Mesendoderm (in vitro differentiated cells): ENCODE measurements around the gene TCAP.

Experiments used
- DNase-seq: peaks from one replicate; pipeline ENCODE4 v3.0.0; 2013
- H2AK5ac ChIP-seq: 2 replicates; pipeline ENCODE4 v1.6.1; 2013; ENCODE audit warnings: low read length, inconsistent platforms
- H2BK120ac ChIP-seq: 2 replicates; pipeline ENCODE4 v1.6.1; 2013; ENCODE audit warnings: low read depth, mild to moderate bottlenecking, low read length, moderate library complexity, mixed read lengths
- H2BK15ac ChIP-seq: replicated peaks from 2 replicates; pipeline ENCODE4 v1.6.1; 2013; ENCODE audit warnings: low read depth, mild to moderate bottlenecking, moderate library complexity
- H2BK5ac ChIP-seq: 2 replicates; pipeline ENCODE4 v1.6.1; 2013; ENCODE audit warnings: low read length, inconsistent platforms
- H3K18ac ChIP-seq: 2 replicates; pipeline ENCODE4 v1.6.1; 2013; ENCODE audit warnings: mild to moderate bottlenecking, low read length, mixed read lengths
- H3K23ac ChIP-seq: one replicate; pipeline ENCODE4 v1.6.1; 2013; ENCODE audit warnings: low read length
- H3K27ac ChIP-seq: 2 replicates; pipeline ENCODE4 v1.5.1; 2013; ENCODE audit warnings: low read depth, mild to moderate bottlenecking, inconsistent platforms, low read length, moderate library complexity
- H3K27me3 ChIP-seq: 2 replicates; pipeline ENCODE4 v1.6.1; 2013; ENCODE audit warnings: low read length, control low read depth, mild to moderate bottlenecking, inconsistent platforms; ENCODE audit not compliant: insufficient read depth, poor library complexity
- H3K36me3 ChIP-seq: 2 replicates; pipeline ENCODE4 v1.6.1; 2013; ENCODE audit warnings: low read length, inconsistent platforms; ENCODE audit not compliant: control insufficient read depth, insufficient read depth
- H3K4ac ChIP-seq: one replicate; pipeline ENCODE4 v1.6.1; 2013; ENCODE audit warnings: low read depth, mild to moderate bottlenecking, low read length, moderate library complexity
- H3K4me1 ChIP-seq: 2 replicates; pipeline ENCODE4 v1.6.1; 2013; ENCODE audit warnings: low read depth, low read length, inconsistent platforms; ENCODE audit not compliant: control insufficient read depth
- H3K4me2 ChIP-seq: 2 replicates; pipeline ENCODE4 v1.6.1; 2013; ENCODE audit warnings: low read length
- H3K4me3 ChIP-seq: 2 replicates; pipeline ENCODE4 v1.5.1; 2013; ENCODE audit warnings: mild to moderate bottlenecking, low read length
- H3K56ac ChIP-seq: one replicate; pipeline ENCODE4 v1.6.1; 2013; ENCODE audit warnings: low read length
- H3K79me1 ChIP-seq: 2 replicates; pipeline ENCODE4 v1.6.1; 2013; ENCODE audit warnings: low read length, inconsistent platforms
- H3K79me2 ChIP-seq: 2 replicates; pipeline ENCODE4 v1.6.1; 2013; ENCODE audit warnings: mild to moderate bottlenecking, low read length; ENCODE audit not compliant: control insufficient read depth, insufficient read depth
- H3K9ac ChIP-seq: 2 replicates; pipeline ENCODE4 v1.6.1; 2013; ENCODE audit warnings: low read length, inconsistent platforms
- H4K5ac ChIP-seq: one replicate; pipeline ENCODE4 v1.6.1; 2013; ENCODE audit warnings: low read length
- H4K8ac ChIP-seq: one replicate; pipeline ENCODE4 v1.6.1; 2013; ENCODE audit warnings: low read depth, mild to moderate bottlenecking, control low read depth, low read length, moderate library complexity
- WGBS: extraction: QIAGEN DNeasy Blood & Tissue Kit; methylation state at CpG from one replicate; pipeline ENCODE4 v1.1.7; 2013; ENCODE audit warnings: low lambda C conversion rate, missing lambda C conversion rate; ENCODE audit not compliant: insufficient coverage; ENCODE audit errors: extremely low coverage; 5-methylcytosine and 5-hydroxymethylcytosine counted together

The TCAP gene

GRCh38 chr17:39669897-39670735 is 5.0 kb downstream of the TCAP start:
- Histone ChIP-seq H4K5ac (no peak overlapping the region), H3K23ac (no peak overlapping the region), H3K36me3 (no peaks in the 10 kb centered on the region), H3K18ac (no peak overlapping the region), H3K27me3 (peaks cover 2% of the 10 kb centered on the region), H3K79me2 (no peaks in the 10 kb centered on the region), H2AK5ac (no peak overlapping the region), H3K4ac (no peak overlapping the region), H3K4me2 (no peak overlapping the region), H4K8ac (no peak overlapping the region), H2BK120ac (no peak overlapping the region), H3K27ac (no peak overlapping the region), H2BK5ac (no peak overlapping the region), H3K4me3 (no peak overlapping the region), H2BK15ac (no peak overlapping the region), H3K4me1 (no peaks in the 10 kb centered on the region), H3K9ac (no peak overlapping the region), H3K79me1 (no peaks in the 10 kb centered on the region), H3K56ac (no peak overlapping the region)
- WGBS: no CpG with 5 or more reads among the region's 23 CpGs
- no peak for DNase-seq

GRCh38 chr17:39670746-39671145 is 5.6 kb downstream of the TCAP start:
- no peak overlapping the region for H2AK5ac ChIP-seq
- H3K79me2 ChIP-seq: no peaks in the 10 kb centered on the region
- H3K27ac ChIP-seq: no peak overlapping the region
- no peak overlapping the region for H3K9ac ChIP-seq
- no peak overlapping the region for H4K8ac ChIP-seq
- H4K5ac ChIP-seq: no peak overlapping the region
- no CpG with 5 or more reads among the region's 4 CpGs for WGBS
- no peak overlapping the region for H3K23ac ChIP-seq
- no peak overlapping the region for H3K4me3 ChIP-seq
- H2BK5ac ChIP-seq: no peak overlapping the region
- H3K4me1 ChIP-seq: no peaks in the 10 kb centered on the region
- no peak overlapping the region for H3K18ac ChIP-seq
- DNase-seq: no peak
- no peaks in the 10 kb centered on the region for H3K79me1 ChIP-seq
- H3K4ac ChIP-seq: no peak overlapping the region
- H2BK120ac ChIP-seq: no peak overlapping the region
- H3K27me3 ChIP-seq: peaks cover 2% of the 10 kb centered on the region
- H2BK15ac ChIP-seq: no peak overlapping the region
- H3K56ac ChIP-seq: no peak overlapping the region
- H3K4me2 ChIP-seq: no peak overlapping the region
- no peaks in the 10 kb centered on the region for H3K36me3 ChIP-seq

- Histone ChIP-seq H3K23ac (no peak overlapping the region), H3K4me2 (no peak overlapping the region), H2AK5ac (no peak overlapping the region), H3K36me3 (no peaks in the 10 kb centered on the region), H2BK120ac (no peak overlapping the region), H2BK5ac (no peak overlapping the region), H3K27ac (no peak overlapping the region), H2BK15ac (no peak overlapping the region), H3K9ac (no peak overlapping the region), H3K18ac (no peak overlapping the region), H4K5ac (no peak overlapping the region), H3K79me1 (no peaks in the 10 kb centered on the region), H3K4me3 (no peak overlapping the region), H4K8ac (no peak overlapping the region), H3K4ac (no peak overlapping the region), H3K79me2 (no peaks in the 10 kb centered on the region), H3K27me3 (peaks cover 2% of the 10 kb centered on the region), H3K4me1 (no peaks in the 10 kb centered on the region), H3K56ac (peak overlapping the region; percentile 57)
- 100% methylated on average over 5 of the region's 19 CpGs for WGBS
- DNase-seq: peak; percentile 70
Measured at GRCh38 chr17:39671651-39672521, 6.7 kb downstream of the TCAP start.

- Histone ChIP-seq H3K4me3 (no peak overlapping the region), H3K27ac (no peak overlapping the region), H3K79me1 (no peaks in the 10 kb centered on the region), H3K18ac (no peak overlapping the region), H3K36me3 (no peaks in the 10 kb centered on the region), H3K79me2 (no peaks in the 10 kb centered on the region), H3K23ac (no peak overlapping the region), H3K4ac (no peak overlapping the region), H3K56ac (no peak overlapping the region), H2BK15ac (no peak overlapping the region), H2AK5ac (no peak overlapping the region), H4K8ac (no peak overlapping the region), H3K4me1 (no peaks in the 10 kb centered on the region), H4K5ac (no peak overlapping the region), H2BK5ac (no peak overlapping the region), H3K9ac (no peak overlapping the region), H3K27me3 (no peaks in the 10 kb centered on the region), H2BK120ac (no peak overlapping the region), H3K4me2 (no peak overlapping the region)
- no peak for DNase-seq
- WGBS: no CpG with 5 or more reads among the region's 15 CpGs
Measured at GRCh38 chr17:39672522-39673334, 7.6 kb downstream of the TCAP start.

- Histone ChIP-seq H3K36me3 (no peaks in the 10 kb centered on the region), H3K4me1 (no peaks in the 10 kb centered on the region), H3K4me2 (no peak overlapping the region), H3K27ac (no peak overlapping the region), H3K27me3 (no peaks in the 10 kb centered on the region), H2BK120ac (no peak overlapping the region), H2BK5ac (no peak overlapping the region), H3K79me1 (no peaks in the 10 kb centered on the region), H2AK5ac (no peak overlapping the region), H3K79me2 (no peaks in the 10 kb centered on the region), H4K5ac (no peak overlapping the region), H2BK15ac (no peak overlapping the region), H4K8ac (no peak overlapping the region), H3K9ac (no peak overlapping the region), H3K4me3 (no peak overlapping the region), H3K4ac (no peak overlapping the region), H3K56ac (no peak overlapping the region), H3K23ac (no peak overlapping the region), H3K18ac (no peak overlapping the region)
- WGBS: no CpG with 5 or more reads among the region's 13 CpGs
- DNase-seq: no peak
Measured at GRCh38 chr17:39673335-39674081, 8.4 kb downstream of the TCAP start.
